ENCODE results near the gene FAM185A.

FAM185A gene

GRCh38 chr7:102811942-102812678 is 63.3 kb downstream of the FAM185A start:
- Mint-ChIP-seq H3K4me1 (ENCODE audit: low read depth) (no peaks in the 10 kb centered on the region), H3K27me3 (no peaks in the 10 kb centered on the region), H3K4me3 (no peak overlapping the region), H3K36me3 (peaks cover 18% of the 10 kb centered on the region), H3K27ac (no peak overlapping the region), H3K9me3 (ENCODE audit: low read depth) (no peaks in the 10 kb centered on the region)

DNA sequence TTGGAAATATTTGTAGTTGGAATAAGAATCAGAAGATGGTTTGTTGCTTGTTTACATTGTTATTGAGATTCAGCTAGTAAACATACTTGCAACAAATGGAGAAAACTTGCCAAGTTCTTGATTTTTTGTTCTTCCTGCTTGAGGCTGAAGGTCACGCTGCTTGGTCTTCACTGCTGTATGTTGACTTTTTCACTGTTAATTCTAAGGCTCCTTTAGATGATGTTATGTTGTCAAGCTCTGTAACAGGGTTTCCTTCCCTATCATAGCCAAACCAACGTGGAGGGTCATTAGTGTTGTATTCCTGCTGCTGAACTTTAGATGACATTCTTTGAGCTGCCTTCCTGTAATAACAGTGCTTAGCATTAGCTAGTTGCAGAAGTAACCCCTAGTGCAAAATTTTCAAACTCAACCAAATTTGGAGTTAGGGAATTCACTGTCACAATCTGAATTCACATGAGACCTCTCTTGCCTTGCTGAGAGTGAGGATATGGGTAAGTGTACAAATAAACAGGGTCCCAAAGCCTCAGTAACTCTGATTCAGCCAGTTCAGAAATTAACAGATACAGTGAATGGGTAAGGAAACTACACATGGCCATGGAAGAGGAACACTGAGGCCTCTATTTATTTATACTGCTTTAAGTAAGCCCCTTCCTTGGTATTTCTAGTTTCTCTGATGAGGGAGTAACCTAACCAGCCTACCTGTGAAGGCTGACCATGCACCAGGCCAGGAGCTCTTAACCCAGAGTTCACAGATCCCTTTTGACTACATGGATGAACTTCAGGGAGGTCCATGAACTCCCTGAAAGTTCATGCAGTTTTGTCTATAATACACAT is 64.6 kb downstream of the FAM185A start:
- H3K4me3 Mint-ChIP-seq = no peak overlapping the region
- no peaks in the 10 kb centered on the region for H3K9me3 Mint-ChIP-seq (ENCODE audit: low read depth)
- H3K27ac Mint-ChIP-seq = no peak overlapping the region
- no peaks in the 10 kb centered on the region for H3K27me3 Mint-ChIP-seq
- H3K36me3 Mint-ChIP-seq = peaks cover 13% of the 10 kb centered on the region
- no peaks in the 10 kb centered on the region for H3K4me1 Mint-ChIP-seq (ENCODE audit: low read depth)

DNA sequence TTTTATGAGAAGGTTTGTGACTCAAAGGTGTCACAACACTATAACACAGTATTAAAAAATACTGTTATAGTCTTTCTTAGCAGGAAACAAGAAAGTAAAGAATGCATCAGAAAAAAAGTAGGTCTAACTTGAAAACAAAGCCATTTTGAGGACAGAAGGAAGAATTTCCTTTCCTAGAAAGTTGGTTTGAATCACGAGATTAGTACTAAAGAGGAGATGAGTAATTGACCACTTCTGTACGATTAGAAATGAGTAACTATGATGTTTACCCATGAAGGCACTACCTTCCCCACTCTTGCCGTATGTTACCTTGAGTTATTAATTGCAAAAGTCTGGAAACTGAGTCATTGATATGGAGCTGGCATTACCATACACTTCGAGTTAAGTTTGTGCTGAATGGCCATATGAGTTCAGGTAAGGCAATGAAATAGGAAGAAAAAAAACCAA is 65.2 kb downstream of the FAM185A start:
- no peaks in the 10 kb centered on the region for H3K4me1 Mint-ChIP-seq (ENCODE audit: low read depth)
- H3K9me3 Mint-ChIP-seq (ENCODE audit: low read depth) = no peaks in the 10 kb centered on the region
- no peaks in the 10 kb centered on the region for H3K27me3 Mint-ChIP-seq
- H3K36me3 Mint-ChIP-seq = peaks cover 11% of the 10 kb centered on the region
- H3K4me3 Mint-ChIP-seq = no peak overlapping the region
- no peak overlapping the region for H3K27ac Mint-ChIP-seq

DNA sequence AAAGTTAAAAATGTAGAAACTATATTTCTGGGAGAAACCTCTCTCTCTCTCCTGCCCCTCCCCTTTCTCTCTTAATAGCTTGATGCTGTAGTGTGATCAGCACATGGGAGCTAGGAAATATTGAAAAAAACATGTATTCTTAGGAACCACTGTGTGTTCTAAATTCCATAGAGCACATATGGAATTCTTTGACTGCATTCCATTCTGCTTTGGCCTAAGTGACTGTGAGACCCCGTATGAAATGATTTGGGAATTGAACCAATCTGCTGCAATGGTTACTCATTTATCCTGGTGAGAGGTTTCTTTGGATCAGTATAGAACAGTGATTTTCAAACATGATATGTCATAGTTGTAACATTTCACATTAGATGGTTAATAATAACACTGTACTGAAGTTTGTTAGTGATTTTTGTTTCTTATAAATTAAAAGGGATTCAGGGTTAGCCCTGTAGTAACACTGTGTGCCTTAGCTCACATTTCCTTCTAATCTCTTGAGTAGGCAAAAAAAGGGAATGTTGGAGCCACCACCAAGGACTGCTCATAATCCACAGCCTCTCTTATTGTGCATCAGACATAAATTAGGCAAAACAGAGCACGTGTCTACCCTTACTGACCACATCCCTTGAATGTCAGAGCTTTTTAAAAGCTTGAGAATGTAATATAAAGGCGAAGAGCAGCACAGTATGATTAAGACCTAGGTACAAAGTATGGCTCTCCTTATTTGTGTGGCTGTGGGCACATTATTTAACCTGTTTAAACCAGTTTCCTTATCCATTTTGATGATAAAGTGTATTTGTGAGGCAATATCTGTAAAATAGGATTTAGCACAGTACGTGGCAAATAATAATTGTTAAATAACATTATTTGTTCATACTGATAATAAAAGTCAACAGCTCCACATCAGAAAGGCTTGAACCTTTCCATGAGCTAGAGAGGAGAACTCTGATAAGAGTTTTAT is 69.1 kb downstream of the FAM185A start:
- H3K4me3 Mint-ChIP-seq = no peak overlapping the region
- no peaks in the 10 kb centered on the region for H3K4me1 Mint-ChIP-seq (ENCODE audit: low read depth)
- H3K27me3 Mint-ChIP-seq = no peaks in the 10 kb centered on the region
- H3K36me3 Mint-ChIP-seq = peaks cover 8% of the 10 kb centered on the region
- no peaks in the 10 kb centered on the region for H3K9me3 Mint-ChIP-seq (ENCODE audit: low read depth)
- no peak overlapping the region for H3K27ac Mint-ChIP-seq

DNA sequence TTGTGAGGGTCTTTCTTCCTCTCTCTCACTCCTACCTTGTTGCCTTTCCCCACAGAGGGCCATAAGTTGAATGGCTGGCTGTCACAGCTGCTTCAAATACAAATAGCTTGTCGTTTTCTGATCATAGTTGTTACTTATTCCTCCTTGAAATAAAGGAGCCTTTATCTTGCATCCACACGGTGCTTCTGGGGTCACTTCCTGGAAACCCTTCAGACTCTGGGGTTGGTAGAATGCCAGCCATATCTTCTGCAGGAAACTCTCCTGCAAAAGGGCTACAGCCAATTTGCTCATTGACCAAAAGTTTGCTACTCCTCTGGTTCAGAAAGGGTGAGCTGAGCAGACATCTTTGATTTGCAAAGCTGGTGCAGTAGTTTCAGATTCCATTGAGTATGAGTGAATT is 70.4 kb downstream of the FAM185A start:
- H3K4me3 Mint-ChIP-seq = no peak overlapping the region

DNA sequence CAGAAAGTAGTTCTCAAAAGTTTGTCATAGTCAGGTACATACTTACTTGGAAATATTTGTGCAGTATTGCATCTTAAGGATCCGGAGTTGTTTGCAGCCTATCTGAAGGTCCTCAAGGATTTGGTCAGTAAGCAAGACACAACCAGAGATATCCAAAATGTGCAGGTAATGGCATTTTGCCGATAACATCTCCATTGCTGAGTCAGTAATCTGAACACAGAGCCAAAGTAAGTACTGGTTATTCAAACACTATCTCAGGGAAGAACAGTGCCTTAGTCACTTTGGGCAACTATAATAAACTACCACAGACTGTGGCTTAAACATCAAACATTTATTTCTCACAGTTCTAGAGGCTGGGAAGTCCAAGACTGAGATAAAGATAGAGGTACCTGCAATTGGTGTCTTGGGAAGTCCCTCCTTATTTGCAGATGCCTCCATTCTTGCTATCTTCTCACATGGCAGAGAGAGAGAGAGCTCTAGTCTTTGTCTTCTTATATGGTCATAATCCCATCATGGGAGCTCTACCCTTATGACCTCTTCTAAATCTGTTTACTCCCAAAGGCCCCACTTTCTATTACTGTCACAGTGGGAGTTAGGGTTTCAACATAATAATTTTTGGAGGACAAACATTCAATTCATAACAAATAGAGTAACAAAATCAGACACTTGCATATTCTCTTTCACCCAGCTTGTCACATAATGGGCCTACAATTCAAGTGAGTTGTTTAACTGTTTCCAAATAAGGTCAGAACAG is 73.4 kb downstream of the FAM185A start:
- no peak overlapping the region for H3K27ac Mint-ChIP-seq
- peaks cover 18% of the 10 kb centered on the region for H3K36me3 Mint-ChIP-seq
- H3K4me1 Mint-ChIP-seq (ENCODE audit: low read depth) = no peaks in the 10 kb centered on the region
- no peaks in the 10 kb centered on the region for H3K27me3 Mint-ChIP-seq
- no peak overlapping the region for H3K4me3 Mint-ChIP-seq
- no peaks in the 10 kb centered on the region for H3K9me3 Mint-ChIP-seq (ENCODE audit: low read depth)

More for the DNA sequence above, 70.4 kb downstream of the FAM185A start:
- Mint-ChIP-seq H3K27ac (no peak overlapping the region), H3K27me3 (no peaks in the 10 kb centered on the region), H3K9me3 (ENCODE audit: low read depth) (no peaks in the 10 kb centered on the region), H3K36me3 (peaks cover 11% of the 10 kb centered on the region), H3K4me1 (ENCODE audit: low read depth) (no peaks in the 10 kb centered on the region)

- H3K27ac Mint-ChIP-seq = no peak overlapping the region
- H3K36me3 Mint-ChIP-seq = peaks cover 26% of the 10 kb centered on the region
- no peaks in the 10 kb centered on the region for H3K9me3 Mint-ChIP-seq (ENCODE audit: low read depth)
- no peaks in the 10 kb centered on the region for H3K4me1 Mint-ChIP-seq (ENCODE audit: low read depth)
- no peaks in the 10 kb centered on the region for H3K27me3 Mint-ChIP-seq
- no peak overlapping the region for H3K4me3 Mint-ChIP-seq
These were observed 74.8 kb downstream of the FAM185A start for GRCh38 chr7:102823390-102824119.

DNA sequence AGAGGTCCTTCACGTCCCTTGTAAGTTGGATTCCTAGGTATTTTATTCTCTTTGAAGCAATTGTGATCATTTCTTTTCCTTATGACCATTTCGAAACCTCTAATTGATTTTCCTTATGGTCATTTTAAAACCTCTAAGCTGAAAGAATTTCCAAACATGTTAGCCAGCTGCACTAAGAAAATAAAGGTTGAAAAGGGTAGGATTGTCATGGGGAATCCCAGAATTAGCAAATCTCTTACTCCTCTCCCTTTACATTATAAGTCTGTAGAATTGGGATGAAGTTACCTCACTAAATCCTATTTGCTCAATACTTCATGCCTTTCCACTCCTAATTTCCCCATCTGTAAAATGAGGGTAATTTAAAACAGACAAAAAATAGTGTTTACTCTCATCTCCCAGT is 79.5 kb downstream of the FAM185A start:
- H3K27ac Mint-ChIP-seq = no peak overlapping the region
- H3K36me3 Mint-ChIP-seq = peaks cover 27% of the 10 kb centered on the region
- H3K27me3 Mint-ChIP-seq = no peaks in the 10 kb centered on the region
- H3K4me3 Mint-ChIP-seq = no peak overlapping the region
- H3K4me1 Mint-ChIP-seq (ENCODE audit: low read depth) = no peaks in the 10 kb centered on the region
- H3K9me3 Mint-ChIP-seq (ENCODE audit: low read depth) = no peaks in the 10 kb centered on the region

DNA sequence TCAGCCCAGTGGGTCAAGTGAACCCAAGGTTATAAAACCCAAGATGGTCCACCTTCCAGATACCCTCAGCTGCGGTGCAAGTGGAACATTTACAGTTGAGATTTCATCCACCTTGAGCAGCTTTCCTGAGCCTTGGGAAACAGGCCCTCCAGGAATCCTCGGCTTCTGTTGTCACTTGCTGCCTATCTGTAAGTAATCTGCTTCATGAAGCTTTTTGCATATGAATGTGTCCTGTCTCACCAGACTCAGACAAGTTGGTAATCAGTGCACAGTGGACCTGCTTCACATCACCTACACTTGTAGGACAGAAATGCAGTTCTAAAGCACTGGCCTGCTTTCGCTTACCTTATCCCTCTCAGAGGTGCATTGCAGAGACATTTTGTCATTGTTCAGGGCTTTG is 80.3 kb downstream of the FAM185A start:
- no peaks in the 10 kb centered on the region for H3K27me3 Mint-ChIP-seq
- H3K9me3 Mint-ChIP-seq (ENCODE audit: low read depth) = no peaks in the 10 kb centered on the region
- H3K36me3 Mint-ChIP-seq = peaks cover 25% of the 10 kb centered on the region
- H3K27ac Mint-ChIP-seq = no peak overlapping the region
- H3K4me3 Mint-ChIP-seq = no peak overlapping the region
- H3K4me1 Mint-ChIP-seq (ENCODE audit: low read depth) = no peaks in the 10 kb centered on the region

GRCh38 chr7:102830197-102830596 is 81.4 kb downstream of the FAM185A start:
- Mint-ChIP-seq H3K27me3 (no peaks in the 10 kb centered on the region), H3K27ac (no peak overlapping the region), H3K4me3 (no peak overlapping the region), H3K36me3 (peaks cover 27% of the 10 kb centered on the region), H3K9me3 (ENCODE audit: low read depth) (no peaks in the 10 kb centered on the region), H3K4me1 (ENCODE audit: low read depth) (peaks cover 3% of the 10 kb centered on the region)

GRCh38 chr7:102832674-102833073 is 83.9 kb downstream of the FAM185A start:
- H3K9me3 Mint-ChIP-seq (ENCODE audit: low read depth) = no peaks in the 10 kb centered on the region
- no peaks in the 10 kb centered on the region for H3K27me3 Mint-ChIP-seq
- H3K4me1 Mint-ChIP-seq (ENCODE audit: low read depth) = peaks cover 5% of the 10 kb centered on the region
- no peak overlapping the region for H3K27ac Mint-ChIP-seq
- peaks cover 23% of the 10 kb centered on the region for H3K36me3 Mint-ChIP-seq
- no peak overlapping the region for H3K4me3 Mint-ChIP-seq

- no peaks in the 10 kb centered on the region for H3K27me3 Mint-ChIP-seq
- no peak overlapping the region for H3K27ac Mint-ChIP-seq
- no peak overlapping the region for H3K4me3 Mint-ChIP-seq
- peaks cover 22% of the 10 kb centered on the region for H3K36me3 Mint-ChIP-seq
- peaks cover 5% of the 10 kb centered on the region for H3K4me1 Mint-ChIP-seq (ENCODE audit: low read depth)
- H3K9me3 Mint-ChIP-seq (ENCODE audit: low read depth) = no peaks in the 10 kb centered on the region
These were observed 84.5 kb downstream of the FAM185A start for GRCh38 chr7:102833343-102833742.

DNA sequence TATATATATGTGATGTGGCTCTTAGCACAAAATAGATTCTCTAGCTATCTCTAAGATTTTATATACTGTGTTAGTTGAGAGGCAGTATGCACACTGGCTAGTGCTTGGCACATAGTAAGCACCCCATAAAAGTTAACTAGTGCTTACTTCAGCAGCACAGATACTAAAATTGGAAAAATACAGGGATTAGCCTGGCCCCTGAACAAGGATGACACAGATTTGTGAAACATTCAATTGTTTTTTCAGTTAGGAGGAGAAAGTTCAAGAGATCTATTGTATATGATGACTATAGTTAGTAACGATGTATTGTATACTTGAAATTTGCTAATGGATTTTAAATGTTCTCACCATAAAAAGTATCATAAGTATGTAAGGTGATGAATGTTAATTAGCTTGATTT is 85.7 kb downstream of the FAM185A start:
- H3K4me1 Mint-ChIP-seq (ENCODE audit: low read depth) = peaks cover 5% of the 10 kb centered on the region
- no peaks in the 10 kb centered on the region for H3K27me3 Mint-ChIP-seq
- no peaks in the 10 kb centered on the region for H3K9me3 Mint-ChIP-seq (ENCODE audit: low read depth)
- peaks cover 18% of the 10 kb centered on the region for H3K36me3 Mint-ChIP-seq
- no peak overlapping the region for H3K4me3 Mint-ChIP-seq
- H3K27ac Mint-ChIP-seq = no peak overlapping the region

DNA sequence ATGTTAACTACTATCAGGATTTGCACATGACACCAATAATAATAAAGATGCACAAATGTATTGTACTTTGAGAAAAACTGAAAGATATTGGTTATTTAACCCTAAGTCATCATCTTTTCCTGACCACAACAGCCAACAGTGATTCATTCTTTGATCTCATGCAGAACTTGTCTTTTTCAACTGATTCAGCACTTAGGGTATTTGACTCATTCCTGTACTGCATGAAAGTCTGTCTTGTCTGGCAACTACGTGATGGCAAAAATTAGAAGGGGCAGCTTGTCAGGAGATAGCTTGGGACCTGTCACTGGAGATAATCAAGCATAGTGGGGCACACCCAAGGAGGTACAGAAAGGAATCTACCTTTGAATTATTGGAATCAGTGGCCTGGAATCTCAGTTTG is 86.2 kb downstream of the FAM185A start:
- Mint-ChIP-seq H3K27ac (no peak overlapping the region), H3K36me3 (peaks cover 17% of the 10 kb centered on the region), H3K9me3 (ENCODE audit: low read depth) (no peaks in the 10 kb centered on the region), H3K27me3 (no peaks in the 10 kb centered on the region), H3K4me1 (ENCODE audit: low read depth) (peaks cover 5% of the 10 kb centered on the region), H3K4me3 (no peak overlapping the region)

Data from activated naive CD8-positive, alpha-beta T cell (primary cell).